ENCODE data around the gene DEAF1.

Gene DEAF1

DNA sequence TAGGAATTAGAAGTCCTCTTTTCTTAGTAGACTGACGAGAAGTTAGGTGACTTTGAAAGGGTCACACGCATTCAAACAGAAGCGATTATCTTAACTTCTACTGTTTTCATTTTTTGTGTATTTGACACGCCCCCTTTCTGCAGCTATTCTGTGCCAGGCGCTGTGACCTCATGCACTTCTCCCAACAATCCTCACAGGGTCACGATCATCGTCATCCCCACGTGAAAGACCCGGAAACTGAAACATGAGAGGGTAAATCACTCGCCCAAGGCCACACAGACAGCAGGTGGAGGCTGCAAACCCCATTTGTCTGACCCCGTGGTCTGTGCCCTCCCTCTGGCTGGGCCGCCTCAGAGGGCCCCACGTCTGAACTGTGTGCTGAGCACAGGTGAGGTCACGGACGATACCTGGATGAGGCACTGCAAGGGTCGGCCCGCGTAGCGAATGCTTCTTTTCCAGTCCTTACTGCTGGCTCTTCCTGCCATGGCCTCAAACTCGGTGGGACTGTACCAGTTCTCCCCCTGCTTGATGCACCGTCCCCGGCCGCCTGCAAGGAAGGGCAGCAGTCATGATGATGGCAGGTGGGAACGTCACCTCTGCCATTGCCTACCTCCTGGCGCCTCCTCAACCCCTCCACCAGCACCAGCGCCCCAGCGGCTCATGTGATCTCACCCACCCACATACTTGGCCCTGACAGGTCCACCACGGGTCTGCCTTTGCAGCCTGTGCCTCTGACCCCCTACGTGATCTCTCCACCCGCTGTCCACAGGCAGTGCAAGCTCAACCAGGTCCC lies 8.4 kb downstream of the DEAF1 start:
- no peak for DNase-seq (ENCODE audit: low read depth)
- H3K4me3 ChIP-seq (ENCODE audit: low read depth, low read length) = no peak overlapping the region
- TF ChIP-seq, protein P1, sequence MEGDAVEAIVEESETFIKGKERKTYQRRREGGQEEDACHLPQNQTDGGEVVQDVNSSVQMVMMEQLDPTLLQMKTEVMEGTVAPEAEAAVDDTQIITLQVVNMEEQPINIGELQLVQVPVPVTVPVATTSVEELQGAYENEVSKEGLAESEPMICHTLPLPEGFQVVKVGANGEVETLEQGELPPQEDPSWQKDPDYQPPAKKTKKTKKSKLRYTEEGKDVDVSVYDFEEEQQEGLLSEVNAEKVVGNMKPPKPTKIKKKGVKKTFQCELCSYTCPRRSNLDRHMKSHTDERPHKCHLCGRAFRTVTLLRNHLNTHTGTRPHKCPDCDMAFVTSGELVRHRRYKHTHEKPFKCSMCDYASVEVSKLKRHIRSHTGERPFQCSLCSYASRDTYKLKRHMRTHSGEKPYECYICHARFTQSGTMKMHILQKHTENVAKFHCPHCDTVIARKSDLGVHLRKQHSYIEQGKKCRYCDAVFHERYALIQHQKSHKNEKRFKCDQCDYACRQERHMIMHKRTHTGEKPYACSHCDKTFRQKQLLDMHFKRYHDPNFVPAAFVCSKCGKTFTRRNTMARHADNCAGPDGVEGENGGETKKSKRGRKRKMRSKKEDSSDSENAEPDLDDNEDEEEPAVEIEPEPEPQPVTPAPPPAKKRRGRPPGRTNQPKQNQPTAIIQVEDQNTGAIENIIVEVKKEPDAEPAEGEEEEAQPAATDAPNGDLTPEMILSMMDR (IDR thresholded peaks at IDR 0.05; ENCODE audit: control insufficient read depth, extremely low read depth, insufficient read depth) = no peak

DNA sequence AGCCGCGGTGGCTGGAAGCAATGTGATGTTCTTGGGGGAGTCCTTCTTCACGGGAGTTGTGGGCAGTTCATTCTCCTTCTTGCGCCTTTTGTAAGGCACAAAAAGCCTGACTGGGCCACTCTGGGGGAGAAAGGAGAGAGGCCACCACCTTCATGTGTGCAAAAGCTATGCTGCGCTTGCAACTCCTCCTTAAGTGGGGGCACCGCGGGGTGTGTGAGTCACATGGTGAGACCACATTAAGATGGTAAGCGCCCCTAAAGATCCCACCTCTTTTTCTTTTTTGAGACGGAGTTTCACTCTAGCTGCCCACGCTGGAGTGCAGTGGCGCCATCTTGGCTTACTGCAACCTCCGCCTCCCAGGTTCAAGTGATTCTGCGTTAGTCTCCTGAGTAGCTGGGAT lies 14.1 kb downstream of the DEAF1 start:
- TF ChIP-seq, protein P1 (IDR thresholded peaks at IDR 0.05; ENCODE audit: control insufficient read depth, extremely low read depth, insufficient read depth) = no peak
- DNase-seq (ENCODE audit: low read depth) = no peak
- H3K4me3 ChIP-seq (ENCODE audit: low read depth, low read length) = no peak overlapping the region

DNA sequence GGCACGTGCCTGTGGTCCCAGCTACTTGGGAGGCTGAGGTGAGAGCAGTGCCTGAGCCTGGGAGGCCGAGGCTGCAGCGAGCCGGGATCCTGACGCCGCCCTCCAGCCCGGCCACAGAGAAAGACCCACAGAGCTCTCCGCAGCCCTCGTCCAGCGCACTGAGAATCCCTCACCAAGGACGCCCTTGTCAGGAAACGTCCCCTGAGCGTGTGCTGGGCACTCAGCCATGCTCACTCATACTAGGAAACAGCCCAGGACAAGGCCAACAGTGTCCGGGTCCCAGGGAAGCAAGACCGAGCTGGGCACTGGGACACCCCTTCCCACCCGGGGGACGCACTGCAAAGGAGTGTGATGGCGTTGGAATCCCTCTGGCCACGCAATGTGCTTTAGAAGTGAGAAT lies 14.5 kb downstream of the DEAF1 start:
- H3K4me3 ChIP-seq (ENCODE audit: low read depth, low read length) = no peak overlapping the region
- TF ChIP-seq, protein P1 (IDR thresholded peaks at IDR 0.05; ENCODE audit: control insufficient read depth, extremely low read depth, insufficient read depth) = no peak
- DNase-seq (ENCODE audit: low read depth) = no peak

DNA sequence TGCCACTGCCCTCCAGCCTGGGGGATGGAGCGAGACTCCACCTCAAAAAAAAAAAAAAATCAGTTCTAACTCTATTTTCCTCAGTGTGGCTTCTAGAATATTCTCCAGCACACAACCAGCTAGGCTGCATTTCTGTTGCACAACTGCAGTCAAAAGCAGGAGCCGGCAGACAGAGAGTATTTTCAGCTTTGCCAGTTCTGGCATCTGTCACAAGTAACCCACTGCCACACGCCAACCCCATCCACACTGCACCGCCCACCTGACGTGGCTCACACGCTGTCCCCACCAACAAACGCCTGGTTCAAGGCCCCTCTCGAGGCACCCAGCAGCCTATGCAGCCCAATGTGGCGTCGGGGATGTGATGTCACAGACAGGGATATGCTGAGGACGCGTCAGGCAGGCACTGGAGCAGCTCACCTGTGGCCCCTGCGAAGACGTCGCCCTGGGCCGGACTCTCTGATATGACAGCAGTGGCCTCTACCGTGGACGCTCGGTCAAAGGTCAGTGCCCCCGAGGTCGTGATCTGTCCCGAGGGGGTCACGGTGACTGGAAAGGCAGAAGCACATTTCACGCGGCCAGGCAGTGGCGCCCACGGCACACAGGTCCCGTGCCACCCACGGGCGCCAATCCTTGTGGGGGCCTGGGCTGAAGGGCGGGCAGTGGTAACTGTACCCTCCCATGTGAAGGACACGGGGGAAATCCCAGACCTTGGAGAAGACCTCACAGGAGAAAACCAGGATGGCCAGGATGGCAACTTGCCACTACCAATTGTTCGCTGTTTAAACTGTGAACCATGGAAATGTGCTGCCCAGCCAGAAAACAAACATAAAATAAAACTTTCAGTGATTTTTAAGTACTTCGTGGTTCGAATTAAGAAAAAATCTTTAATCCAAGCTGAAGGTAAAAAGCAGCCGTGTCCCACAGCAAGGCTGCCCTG lies 15.5 kb downstream of the DEAF1 start:
- no peak for DNase-seq (ENCODE audit: low read depth)
- H3K4me3 ChIP-seq (ENCODE audit: low read depth, low read length) = no peak overlapping the region
- TF ChIP-seq, protein P1 (IDR thresholded peaks at IDR 0.05; ENCODE audit: control insufficient read depth, extremely low read depth, insufficient read depth) = no peak

DNA sequence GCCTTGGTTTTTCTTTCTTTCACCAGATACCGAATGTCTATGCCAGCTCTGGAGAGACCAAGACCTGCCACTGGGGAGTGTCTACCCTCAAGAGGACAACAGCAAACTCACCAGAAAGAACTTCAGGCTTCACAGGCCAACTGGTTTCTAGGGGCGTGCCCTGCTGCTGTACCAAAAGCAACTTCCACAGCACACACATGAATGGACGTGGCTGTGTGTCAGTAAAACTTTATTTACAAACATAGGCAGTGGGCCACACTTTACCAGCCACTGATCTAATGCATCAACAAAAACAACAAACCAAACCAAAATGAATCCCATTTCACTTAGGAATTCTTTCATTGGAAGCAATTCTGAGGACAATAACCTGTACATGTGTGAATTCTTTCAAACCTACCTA lies 16.7 kb downstream of the DEAF1 start:
- no peak overlapping the region for H3K4me3 ChIP-seq (ENCODE audit: low read depth, low read length)
- TF ChIP-seq, protein P1 (IDR thresholded peaks at IDR 0.05; ENCODE audit: control insufficient read depth, extremely low read depth, insufficient read depth) = no peak
- no peak for DNase-seq (ENCODE audit: low read depth)

DNA sequence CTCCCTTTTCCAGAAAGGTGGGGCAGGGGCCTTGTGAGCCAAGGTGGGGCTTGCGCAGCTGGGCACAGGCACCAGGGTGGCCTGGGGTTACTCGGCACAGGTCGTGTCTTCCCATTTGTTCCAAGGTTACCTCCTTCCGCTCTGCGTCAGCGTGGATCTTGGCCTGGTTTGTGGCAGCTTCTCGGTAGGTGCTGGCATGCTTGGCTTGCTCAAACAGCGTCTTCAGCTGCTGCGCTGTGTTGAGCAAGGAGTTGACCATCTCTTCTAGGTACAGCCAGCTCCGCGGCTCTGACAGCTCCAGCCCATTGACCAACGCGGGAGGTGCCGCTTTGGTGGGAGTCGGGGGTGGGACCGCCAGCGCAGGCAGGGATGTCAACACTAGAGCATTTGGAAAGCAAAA lies 20.6 kb downstream of the DEAF1 start:
- no peak for DNase-seq (ENCODE audit: low read depth)
- TF ChIP-seq, protein P1 (IDR thresholded peaks at IDR 0.05; ENCODE audit: control insufficient read depth, extremely low read depth, insufficient read depth) = no peak
- H3K4me3 ChIP-seq (ENCODE audit: low read depth, low read length) = no peak overlapping the region
